Right lung (tissue), 5 donors: ENCODE measurements around the gene VMO1. TPM values are rescaled to one million over a fixed set of nuclear protein-coding genes. Genes with fewer than 3 reads are reported as not detected.

Experiments
- DNase-seq, 2 donors: peaks; one replicate each; pipeline ENCODE4 v3.0.0-alpha.2; 2013
- polyA plus RNA-seq, 5 donors: library from polyadenylated mRNA; unstranded; fragments of 120-200 nt; gene quantifications; one replicate each; pipeline versions ENCODE4 v1.2.1 to v1.2.3, GENCODE V29; 2013; ENCODE audit warnings: inconsistent platforms in 1 of 5, low replicate concordance in 1 of 5; ENCODE audit not compliant: insufficient read length in 5 of 5, insufficient read depth in 1 of 5

VMO1 gene
- polyA plus RNA-seq, 5 donors, result 0.16 to 0.97 (median 0.35) TPM; not detected in 1

- DNase-seq, result no peak
Observed at GRCh38 chr17:4800462-4801196, 14.5 kb upstream of the VMO1 start.

- DNase-seq, result no peak
Observed at GRCh38 chr17:4796552-4796920, 10.4 kb upstream of the VMO1 start.

- no peak for DNase-seq
Observed at GRCh38 chr17:4795168-4795567, 9.0 kb upstream of the VMO1 start.

GRCh38 chr17:4790705-4791088 is 4.5 kb upstream of the VMO1 start:
- DNase-seq, result no peak

GRCh38 chr17:4789951-4790704 is 4.0 kb upstream of the VMO1 start:
- peak; percentile 88 to 90 for DNase-seq

- DNase-seq, result no peak
Observed at GRCh38 chr17:4789701-4789950, 3.5 kb upstream of the VMO1 start.

- no peak for DNase-seq
Observed at GRCh38 chr17:4788807-4789700, 2.9 kb upstream of the VMO1 start, which contains the start of gene GLTPD2. Gene GLTPD2, plus strand, starts transcription at chr17:4788964. Its CDS starts 48 bp downstream, at chr17:4789012.

GRCh38 chr17:4788159-4788806 is 2.1 kb upstream of the VMO1 start:
- no peak for DNase-seq

GRCh38 chr17:4786516-4786915 is 352 bp upstream of the VMO1 start:
- no peak for DNase-seq

- no peak for DNase-seq
Observed at GRCh38 chr17:4785311-4786105, 656 bp downstream of the VMO1 start.

- DNase-seq, result no peak
Observed at GRCh38 chr17:4782652-4783051, 3.5 kb downstream of the VMO1 start.

- no peak for DNase-seq
Observed at GRCh38 chr17:4780325-4780955, 5.7 kb downstream of the VMO1 start.

- no peak for DNase-seq
Observed at GRCh38 chr17:4777969-4778760, 8.0 kb downstream of the VMO1 start.

GRCh38 chr17:4772235-4772613 is 13.9 kb downstream of the VMO1 start:
- DNase-seq, result no peak

- no peak for DNase-seq
Observed at GRCh38 chr17:4771519-4772234, 14.5 kb downstream of the VMO1 start, which contains the start of gene TM4SF5. Gene TM4SF5, plus strand, starts transcription at chr17:4771886. Its CDS starts 37 bp downstream, at chr17:4771923.

- DNase-seq, result no peak
Observed at GRCh38 chr17:4769628-4770027, 16.5 kb downstream of the VMO1 start.

- DNase-seq, result no peak
Observed at GRCh38 chr17:4768298-4768697, 17.9 kb downstream of the VMO1 start.

GRCh38 chr17:4766723-4767122 is 19.4 kb downstream of the VMO1 start:
- DNase-seq, result no peak

GRCh38 chr17:4766201-4766600 is 20.0 kb downstream of the VMO1 start:
- no peak for DNase-seq
